Measurements from ENCODE around the gene CEP72. TPM values are rescaled to one million over a fixed set of nuclear protein-coding genes. Genes with fewer than 3 reads are reported as not detected.

CEP72 gene
- total RNA-seq, 4 donors from 2014 or later: 0.83 to 1.8 (median 1.5) TPM

DNA sequence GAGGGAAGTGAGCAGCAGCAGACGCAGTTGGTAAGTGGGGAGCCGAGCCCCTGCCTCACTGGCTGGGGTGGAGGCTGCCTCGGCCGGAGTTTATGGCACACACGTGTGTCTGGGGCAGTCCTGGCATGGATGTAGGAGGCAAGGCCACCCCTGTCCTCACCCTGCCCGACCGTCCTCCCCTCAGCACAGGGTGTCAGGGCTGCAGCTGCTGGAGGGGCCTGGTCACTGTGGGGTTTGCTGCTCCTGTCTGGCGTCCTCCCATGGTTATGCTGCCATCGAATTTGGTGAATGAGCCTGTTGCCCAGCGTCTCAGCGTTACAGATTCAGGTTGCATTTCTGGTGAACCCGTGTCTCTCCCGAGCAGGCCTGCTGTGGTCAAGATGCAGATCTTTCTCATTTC lies 32.4 kb downstream of the CEP72 start:
- no peaks in the 10 kb centered on the region for H3K4me1 ChIP-seq
- H3K36me3 ChIP-seq: peaks cover 0 to 64% (median 40%) of the 10 kb centered on the region in 4 donors
- no peak for DNase-seq (ENCODE audit: extremely low spot score)
- 93% methylated on average over 9 of the region's 13 CpGs for WGBS
- H3K4me3 ChIP-seq: no peak overlapping the region
- H3K27ac ChIP-seq (replicated peaks in 1 of 4): no peak overlapping the region
- intact Hi-C loops (cut with DNase I): no loop called here
- H3K9me3 ChIP-seq: no peaks in the 10 kb centered on the region
- no peaks in the 10 kb centered on the region for H3K27me3 ChIP-seq
- no peak for TF ChIP-seq EP300 (IDR thresholded peaks at IDR 0.05)
- TF ChIP-seq POLR2A (IDR thresholded peaks at IDR 0.05; ENCODE audit: low read depth): no peak
- no peak for TF ChIP-seq POLR2AphosphoS5 (IDR thresholded peaks at IDR 0.05)
- TF ChIP-seq, protein P1, sequence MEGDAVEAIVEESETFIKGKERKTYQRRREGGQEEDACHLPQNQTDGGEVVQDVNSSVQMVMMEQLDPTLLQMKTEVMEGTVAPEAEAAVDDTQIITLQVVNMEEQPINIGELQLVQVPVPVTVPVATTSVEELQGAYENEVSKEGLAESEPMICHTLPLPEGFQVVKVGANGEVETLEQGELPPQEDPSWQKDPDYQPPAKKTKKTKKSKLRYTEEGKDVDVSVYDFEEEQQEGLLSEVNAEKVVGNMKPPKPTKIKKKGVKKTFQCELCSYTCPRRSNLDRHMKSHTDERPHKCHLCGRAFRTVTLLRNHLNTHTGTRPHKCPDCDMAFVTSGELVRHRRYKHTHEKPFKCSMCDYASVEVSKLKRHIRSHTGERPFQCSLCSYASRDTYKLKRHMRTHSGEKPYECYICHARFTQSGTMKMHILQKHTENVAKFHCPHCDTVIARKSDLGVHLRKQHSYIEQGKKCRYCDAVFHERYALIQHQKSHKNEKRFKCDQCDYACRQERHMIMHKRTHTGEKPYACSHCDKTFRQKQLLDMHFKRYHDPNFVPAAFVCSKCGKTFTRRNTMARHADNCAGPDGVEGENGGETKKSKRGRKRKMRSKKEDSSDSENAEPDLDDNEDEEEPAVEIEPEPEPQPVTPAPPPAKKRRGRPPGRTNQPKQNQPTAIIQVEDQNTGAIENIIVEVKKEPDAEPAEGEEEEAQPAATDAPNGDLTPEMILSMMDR (IDR thresholded peaks at IDR 0.05): no peak

DNA sequence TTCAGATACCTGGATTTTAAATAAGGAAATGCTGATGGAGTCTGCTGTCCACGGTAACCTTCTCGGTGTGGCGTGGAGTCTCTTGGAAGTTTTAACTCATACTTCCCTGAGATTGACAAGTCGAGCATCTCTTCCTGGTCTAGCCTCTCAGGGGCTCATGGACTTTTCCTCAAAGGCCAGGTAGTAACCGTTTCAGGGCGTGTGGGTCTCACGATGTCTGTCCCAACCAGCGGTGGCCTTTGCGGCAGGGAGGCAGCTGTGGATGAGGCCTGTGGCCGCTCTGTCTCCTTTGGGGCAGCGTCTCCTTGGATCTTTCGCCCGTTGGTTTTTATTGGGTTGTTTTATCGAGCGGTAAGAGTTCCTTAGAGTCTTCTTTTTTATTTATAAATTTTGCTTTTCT lies 32.8 kb downstream of the CEP72 start:
- TF ChIP-seq POLR2A (IDR thresholded peaks at IDR 0.05; ENCODE audit: low read depth) (no peak), EP300 (IDR thresholded peaks at IDR 0.05) (no peak), POLR2AphosphoS5 (IDR thresholded peaks at IDR 0.05) (no peak)
- TF ChIP-seq, protein P1 (IDR thresholded peaks at IDR 0.05): no peak
- intact Hi-C loops (cut with DNase I): no loop called here
- no peak overlapping the region for H3K27ac ChIP-seq (replicated peaks in 1 of 4)
- H3K9me3 ChIP-seq: no peaks in the 10 kb centered on the region
- no peaks in the 10 kb centered on the region for H3K4me1 ChIP-seq
- WGBS: 97% methylated on average over 15 of the region's 15 CpGs
- H3K36me3 ChIP-seq: peaks cover 0 to 59% (median 35%) of the 10 kb centered on the region in 4 donors
- no peak for DNase-seq (ENCODE audit: extremely low spot score)
- no peaks in the 10 kb centered on the region for H3K27me3 ChIP-seq
- H3K4me3 ChIP-seq: no peak overlapping the region

DNA sequence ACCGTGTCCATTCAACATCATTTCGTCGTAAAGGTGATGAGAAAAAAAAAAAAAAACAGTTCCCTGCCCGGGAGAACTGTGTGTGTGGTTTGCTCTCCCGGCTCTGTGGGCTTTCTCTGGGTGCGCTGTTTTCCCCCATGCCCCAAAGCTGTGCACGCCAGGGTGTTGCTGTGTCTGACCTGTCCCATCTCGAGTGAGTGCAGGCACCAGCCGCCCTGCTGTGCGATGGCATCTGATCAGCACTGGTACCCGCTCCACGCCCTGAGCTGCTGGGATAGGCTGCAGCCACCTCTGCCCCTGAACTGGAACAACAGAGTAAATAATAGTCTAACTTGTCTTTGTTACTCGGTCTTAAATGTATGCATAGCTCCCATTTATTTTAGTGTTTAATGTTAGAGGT lies 33.3 kb downstream of the CEP72 start:
- Histone ChIP-seq H3K4me1 (no peaks in the 10 kb centered on the region), H3K4me3 (no peak overlapping the region), H3K27me3 (no peaks in the 10 kb centered on the region), H3K27ac (replicated peaks in 1 of 4) (no peak overlapping the region), H3K36me3 (peaks cover 0 to 55% (median 31%) of the 10 kb centered on the region in 4 donors), H3K9me3 (no peaks in the 10 kb centered on the region)
- 93% methylated on average over 12 of the region's 13 CpGs for WGBS
- DNase-seq (ENCODE audit: extremely low spot score): no peak
- TF ChIP-seq POLR2A (IDR thresholded peaks at IDR 0.05; ENCODE audit: low read depth) (no peak), EP300 (IDR thresholded peaks at IDR 0.05) (no peak), POLR2AphosphoS5 (IDR thresholded peaks at IDR 0.05) (no peak)
- TF ChIP-seq, protein P1 (IDR thresholded peaks at IDR 0.05): no peak
- intact Hi-C loops (cut with DNase I): no loop called here

DNA sequence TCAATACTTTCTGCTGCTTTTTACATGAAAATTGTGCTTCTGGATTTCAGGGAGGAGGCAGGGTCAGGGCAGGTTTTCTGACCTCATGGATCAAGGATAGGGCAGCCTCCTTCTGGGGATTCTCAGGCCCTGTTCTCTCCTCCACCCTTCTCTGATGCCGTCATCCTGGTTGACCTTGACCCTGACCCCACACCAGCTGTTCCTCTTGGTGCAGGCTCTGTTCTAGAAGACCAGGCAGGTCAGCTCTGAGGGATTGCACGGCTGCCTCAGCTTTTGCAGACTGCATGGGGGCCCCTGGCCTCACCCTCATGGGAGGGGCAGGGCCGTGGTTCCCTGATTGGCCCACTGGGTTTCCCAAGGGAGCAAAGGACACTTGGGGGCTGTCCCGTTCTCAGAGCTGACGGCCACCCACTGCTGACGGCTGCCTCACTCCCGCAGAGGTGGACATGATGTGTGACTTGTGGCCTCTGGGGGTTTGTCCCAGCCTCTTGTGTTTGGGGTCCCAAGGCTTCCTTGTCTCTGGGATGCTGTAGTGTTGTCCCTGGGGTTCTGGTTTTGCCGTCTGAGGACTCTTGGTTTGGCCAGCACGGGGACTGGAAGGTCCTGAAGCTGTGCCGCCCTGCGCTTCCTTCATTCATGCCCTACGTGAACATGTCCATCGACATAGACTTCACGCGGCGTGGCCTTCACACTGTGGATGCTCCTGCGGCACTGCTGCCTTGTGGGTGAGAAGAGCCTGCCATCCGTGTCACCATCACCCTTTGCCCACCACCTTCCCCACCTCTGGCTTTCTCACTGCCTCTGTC lies 34.5 kb downstream of the CEP72 start:
- Histone ChIP-seq H3K4me1 (no peaks in the 10 kb centered on the region), H3K27me3 (no peaks in the 10 kb centered on the region), H3K9me3 (no peaks in the 10 kb centered on the region), H3K27ac (replicated peaks in 1 of 4) (no peak overlapping the region), H3K36me3 (peaks cover 0 to 43% (median 20%) of the 10 kb centered on the region in 4 donors), H3K4me3 (no peak overlapping the region)
- intact Hi-C loops (cut with DNase I): no loop called here
- TF ChIP-seq, protein P1 (IDR thresholded peaks at IDR 0.05): no peak
- TF ChIP-seq POLR2AphosphoS5 (IDR thresholded peaks at IDR 0.05) (no peak), POLR2A (IDR thresholded peaks at IDR 0.05; ENCODE audit: low read depth) (no peak), EP300 (IDR thresholded peaks at IDR 0.05) (no peak)
- DNase-seq (ENCODE audit: extremely low spot score): no peak
- 96% methylated on average over 12 of the region's 18 CpGs for WGBS

All from esophagus muscularis mucosa (tissue), 4 donors.